ENCODE data around the gene SNORC.

The SNORC gene

GRCh38 chr2:232879618-232880494 lies 9.8 kb downstream of the SNORC start:
- Histone ChIP-seq H2AFZ (ENCODE audit: low read depth, low read length) (no peak overlapping the region), H3K9me3 (ENCODE audit: low read length) (no peaks in the 10 kb centered on the region), H3K4me1 (ENCODE audit: insufficient read depth, low read length) (no peaks in the 10 kb centered on the region), H3K36me3 (ENCODE audit: insufficient read depth, low read length) (no peaks in the 10 kb centered on the region), H3K4me3 (ENCODE audit: low read length) (no peak overlapping the region), H3K27me3 (ENCODE audit: insufficient read depth, low read length) (no peaks in the 10 kb centered on the region)

- Histone ChIP-seq H3K4me1 (ENCODE audit: insufficient read depth, low read length) (no peaks in the 10 kb centered on the region), H3K4me3 (ENCODE audit: low read length) (no peak overlapping the region), H3K9me3 (ENCODE audit: low read length) (no peaks in the 10 kb centered on the region), H3K36me3 (ENCODE audit: insufficient read depth, low read length) (no peaks in the 10 kb centered on the region), H3K27me3 (ENCODE audit: insufficient read depth, low read length) (no peaks in the 10 kb centered on the region), H2AFZ (ENCODE audit: low read depth, low read length) (no peak overlapping the region)
These were observed 10.8 kb downstream of the SNORC start for GRCh38 chr2:232880764-232881351.

DNA sequence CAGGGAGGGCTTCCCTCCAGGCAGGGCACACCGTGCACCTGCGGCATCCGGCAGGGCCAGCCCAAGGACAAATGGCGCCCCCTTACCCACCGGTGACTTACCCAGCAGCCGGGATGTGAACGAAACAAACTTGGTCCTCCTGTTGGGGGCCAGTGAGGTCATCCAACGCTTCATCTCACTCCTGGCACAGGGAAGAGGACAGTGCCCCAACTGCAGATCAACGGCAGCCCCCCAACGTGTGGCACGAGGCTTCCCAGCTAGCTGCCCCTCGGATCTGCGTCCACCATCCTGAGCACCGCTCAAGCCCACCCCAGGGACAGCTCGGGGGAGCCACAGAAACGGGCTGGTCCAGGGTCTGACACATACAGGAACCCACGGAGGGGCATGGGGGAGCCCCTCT lies 12.0 kb downstream of the SNORC start:
- H3K9me3 ChIP-seq (ENCODE audit: low read length) = no peaks in the 10 kb centered on the region
- no peak overlapping the region for H2AFZ ChIP-seq (ENCODE audit: low read depth, low read length)
- H3K4me1 ChIP-seq (ENCODE audit: insufficient read depth, low read length) = no peaks in the 10 kb centered on the region
- H3K4me3 ChIP-seq (ENCODE audit: low read length) = no peak overlapping the region
- H3K27me3 ChIP-seq (ENCODE audit: insufficient read depth, low read length) = no peaks in the 10 kb centered on the region
- H3K36me3 ChIP-seq (ENCODE audit: insufficient read depth, low read length) = no peaks in the 10 kb centered on the region

GRCh38 chr2:232882505-232883115 lies 12.5 kb downstream of the SNORC start:
- Histone ChIP-seq H3K4me3 (ENCODE audit: low read length) (no peak overlapping the region), H3K9me3 (ENCODE audit: low read length) (no peaks in the 10 kb centered on the region), H3K36me3 (ENCODE audit: insufficient read depth, low read length) (no peaks in the 10 kb centered on the region), H2AFZ (ENCODE audit: low read depth, low read length) (no peak overlapping the region), H3K4me1 (ENCODE audit: insufficient read depth, low read length) (no peaks in the 10 kb centered on the region), H3K27me3 (ENCODE audit: insufficient read depth, low read length) (no peaks in the 10 kb centered on the region)

GRCh38 chr2:232883116-232883721 lies 13.2 kb downstream of the SNORC start:
- Histone ChIP-seq H3K9me3 (ENCODE audit: low read length) (no peaks in the 10 kb centered on the region), H3K4me1 (ENCODE audit: insufficient read depth, low read length) (no peaks in the 10 kb centered on the region), H3K27me3 (ENCODE audit: insufficient read depth, low read length) (no peaks in the 10 kb centered on the region), H2AFZ (ENCODE audit: low read depth, low read length) (no peak overlapping the region), H3K4me3 (ENCODE audit: low read length) (no peak overlapping the region), H3K36me3 (ENCODE audit: insufficient read depth, low read length) (no peaks in the 10 kb centered on the region)

- Histone ChIP-seq H3K27me3 (ENCODE audit: insufficient read depth, low read length) (no peaks in the 10 kb centered on the region), H2AFZ (ENCODE audit: low read depth, low read length) (no peak overlapping the region), H3K36me3 (ENCODE audit: insufficient read depth, low read length) (no peaks in the 10 kb centered on the region), H3K4me3 (ENCODE audit: low read length) (no peak overlapping the region), H3K4me1 (ENCODE audit: insufficient read depth, low read length) (no peaks in the 10 kb centered on the region), H3K9me3 (ENCODE audit: low read length) (no peaks in the 10 kb centered on the region)
These were observed 13.9 kb downstream of the SNORC start for GRCh38 chr2:232884001-232884421.

DNA sequence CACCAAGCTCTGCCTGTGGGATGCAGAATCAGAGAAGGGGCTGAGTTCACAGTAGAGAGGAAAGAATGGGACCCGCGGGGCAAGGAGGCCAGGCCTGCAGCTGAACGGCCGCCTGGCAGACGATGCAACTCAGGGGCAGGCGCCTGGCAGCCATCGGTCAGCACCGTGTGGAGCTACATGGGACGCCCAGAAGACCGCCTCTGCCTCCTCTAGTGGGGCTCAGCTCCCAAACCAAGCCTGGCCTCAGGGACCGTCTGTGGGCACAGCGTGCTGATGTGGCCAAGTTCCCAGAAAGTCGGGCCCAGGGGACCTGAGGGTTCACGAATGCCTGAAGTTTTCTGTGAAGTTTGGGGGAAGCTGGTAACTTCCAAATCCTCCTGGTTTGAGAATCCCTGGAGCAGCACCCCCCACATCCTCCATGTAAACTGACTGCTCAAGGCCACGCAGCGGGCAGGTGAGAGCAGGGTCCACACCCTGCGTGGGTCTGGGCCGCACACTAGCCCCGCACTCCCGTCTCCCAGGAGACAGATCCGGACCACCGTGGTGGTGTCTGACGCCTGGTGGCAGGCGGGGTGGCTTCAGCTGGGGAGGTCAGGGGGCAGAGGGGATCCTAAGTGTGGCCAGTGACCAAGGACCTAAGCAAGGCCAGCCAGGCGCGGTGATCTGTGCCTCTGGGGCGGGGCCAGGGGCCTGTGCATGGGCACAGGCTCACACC lies 14.6 kb downstream of the SNORC start:
- Histone ChIP-seq H3K4me1 (ENCODE audit: insufficient read depth, low read length) (no peaks in the 10 kb centered on the region), H2AFZ (ENCODE audit: low read depth, low read length) (no peak overlapping the region), H3K4me3 (ENCODE audit: low read length) (no peak overlapping the region), H3K9me3 (ENCODE audit: low read length) (no peaks in the 10 kb centered on the region), H3K27me3 (ENCODE audit: insufficient read depth, low read length) (no peaks in the 10 kb centered on the region), H3K36me3 (ENCODE audit: insufficient read depth, low read length) (no peaks in the 10 kb centered on the region)

GRCh38 chr2:232885264-232885961 lies 15.3 kb downstream of the SNORC start:
- Histone ChIP-seq H3K36me3 (ENCODE audit: insufficient read depth, low read length) (no peaks in the 10 kb centered on the region), H3K27me3 (ENCODE audit: insufficient read depth, low read length) (no peaks in the 10 kb centered on the region), H3K9me3 (ENCODE audit: low read length) (no peaks in the 10 kb centered on the region), H3K4me1 (ENCODE audit: insufficient read depth, low read length) (no peaks in the 10 kb centered on the region), H3K4me3 (ENCODE audit: low read length) (no peak overlapping the region), H2AFZ (ENCODE audit: low read depth, low read length) (no peak overlapping the region)

DNA sequence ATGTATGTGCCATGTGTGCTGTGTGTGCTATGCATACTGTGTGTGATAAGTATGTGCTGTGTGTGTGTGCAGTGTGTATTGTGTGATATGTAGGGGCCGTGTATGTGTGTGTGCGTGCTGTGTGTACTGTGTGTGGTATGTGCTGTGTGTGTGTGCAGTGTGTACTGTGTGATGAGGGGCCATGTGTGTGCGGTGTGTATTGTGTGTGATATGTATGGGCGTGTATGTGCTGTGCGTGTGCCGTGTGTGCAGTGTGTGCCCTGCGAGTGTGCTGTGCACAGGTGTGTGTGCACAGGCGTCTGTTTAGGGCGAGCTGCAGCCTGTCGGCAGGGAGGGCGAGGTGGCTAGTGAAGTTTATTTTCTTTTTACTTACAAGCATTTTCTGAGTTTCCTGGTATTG lies 16.1 kb downstream of the SNORC start:
- Histone ChIP-seq H2AFZ (ENCODE audit: low read depth, low read length) (no peak overlapping the region), H3K4me1 (ENCODE audit: insufficient read depth, low read length) (no peaks in the 10 kb centered on the region), H3K4me3 (ENCODE audit: low read length) (no peak overlapping the region), H3K36me3 (ENCODE audit: insufficient read depth, low read length) (no peaks in the 10 kb centered on the region), H3K9me3 (ENCODE audit: low read length) (no peaks in the 10 kb centered on the region), H3K27me3 (ENCODE audit: insufficient read depth, low read length) (no peaks in the 10 kb centered on the region)

DNA sequence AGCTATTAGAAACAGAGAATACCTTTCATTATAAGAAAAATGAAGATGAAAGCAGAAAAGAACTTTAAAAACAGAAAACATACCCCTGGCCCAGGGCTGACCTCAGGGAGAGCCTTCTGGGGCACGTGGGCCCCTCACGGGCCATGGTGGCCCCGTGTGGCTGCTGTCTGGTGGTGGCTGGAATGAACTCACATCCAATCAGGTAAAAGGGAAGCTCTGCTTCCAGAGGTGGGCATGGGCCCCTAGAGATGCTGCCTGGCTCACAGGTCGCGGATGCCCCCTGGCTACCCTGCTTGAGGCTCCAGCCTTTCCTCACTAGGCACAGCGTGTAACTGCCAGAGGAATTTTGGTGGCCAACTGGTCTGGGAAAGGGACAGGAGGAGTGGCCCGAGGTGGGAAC lies 16.6 kb downstream of the SNORC start:
- Histone ChIP-seq H3K27me3 (ENCODE audit: insufficient read depth, low read length) (no peaks in the 10 kb centered on the region), H3K4me1 (ENCODE audit: insufficient read depth, low read length) (no peaks in the 10 kb centered on the region)

DNA sequence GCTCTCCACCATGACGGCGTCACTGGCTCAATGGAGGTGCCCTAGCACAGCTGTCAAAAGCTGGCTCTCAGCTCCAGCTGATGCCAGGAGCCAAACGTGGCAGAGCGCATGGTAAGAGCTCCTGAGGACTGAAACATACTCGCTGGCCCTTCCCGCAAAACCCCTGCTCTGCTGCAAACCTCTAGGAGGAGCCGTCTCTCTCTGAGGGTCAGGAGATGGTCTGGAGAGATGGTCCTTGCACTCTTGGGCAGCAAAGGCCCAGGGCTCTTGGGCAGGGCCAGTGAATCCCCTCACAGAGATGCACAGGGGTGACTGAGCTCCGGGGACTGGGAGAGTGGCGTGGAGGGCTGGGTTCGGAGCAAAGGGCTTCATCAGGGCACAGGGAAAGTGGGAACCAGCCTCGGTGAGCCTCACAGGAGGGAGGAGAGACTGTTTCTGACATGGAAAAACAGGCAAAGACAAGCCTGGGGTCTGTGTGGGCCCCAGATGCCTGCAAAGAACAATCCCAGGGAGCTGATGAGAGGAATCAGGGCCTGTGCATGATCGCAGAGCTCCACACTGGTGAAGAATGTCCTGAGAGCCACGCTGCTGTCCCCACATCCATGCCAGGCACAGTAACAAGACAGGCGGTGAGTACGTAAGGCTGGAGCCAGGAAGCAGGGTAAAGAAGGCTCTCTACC lies 17.2 kb downstream of the SNORC start:
- no peaks in the 10 kb centered on the region for H3K9me3 ChIP-seq (ENCODE audit: low read length)
- no peak overlapping the region for H3K4me3 ChIP-seq (ENCODE audit: low read length)
- no peaks in the 10 kb centered on the region for H3K4me1 ChIP-seq (ENCODE audit: insufficient read depth, low read length)
- no peaks in the 10 kb centered on the region for H3K36me3 ChIP-seq (ENCODE audit: insufficient read depth, low read length)
- no peak overlapping the region for H2AFZ ChIP-seq (ENCODE audit: low read depth, low read length)
- no peaks in the 10 kb centered on the region for H3K27me3 ChIP-seq (ENCODE audit: insufficient read depth, low read length)

More for the DNA sequence above, 16.6 kb downstream of the SNORC start:
- no peak overlapping the region for H3K4me3 ChIP-seq (ENCODE audit: low read length)
- H3K36me3 ChIP-seq (ENCODE audit: insufficient read depth, low read length) = no peaks in the 10 kb centered on the region
- no peak overlapping the region for H2AFZ ChIP-seq (ENCODE audit: low read depth, low read length)
- no peaks in the 10 kb centered on the region for H3K9me3 ChIP-seq (ENCODE audit: low read length)
